CD4-positive, alpha-beta T cell treated with Interleukin-1 beta for 1 hour (primary cell): ENCODE results near the gene GTF3C4.

Experiments
- DNase-seq, 2 donors: peaks; one replicate each; pipeline ENCODE4 v3.0.0-alpha.2; 2020 to 2022

The GTF3C4 gene

GRCh38 chr9:132732326-132733259 lies 62.3 kb downstream of the GTF3C4 start:
- DNase-seq, result no peak

DNA sequence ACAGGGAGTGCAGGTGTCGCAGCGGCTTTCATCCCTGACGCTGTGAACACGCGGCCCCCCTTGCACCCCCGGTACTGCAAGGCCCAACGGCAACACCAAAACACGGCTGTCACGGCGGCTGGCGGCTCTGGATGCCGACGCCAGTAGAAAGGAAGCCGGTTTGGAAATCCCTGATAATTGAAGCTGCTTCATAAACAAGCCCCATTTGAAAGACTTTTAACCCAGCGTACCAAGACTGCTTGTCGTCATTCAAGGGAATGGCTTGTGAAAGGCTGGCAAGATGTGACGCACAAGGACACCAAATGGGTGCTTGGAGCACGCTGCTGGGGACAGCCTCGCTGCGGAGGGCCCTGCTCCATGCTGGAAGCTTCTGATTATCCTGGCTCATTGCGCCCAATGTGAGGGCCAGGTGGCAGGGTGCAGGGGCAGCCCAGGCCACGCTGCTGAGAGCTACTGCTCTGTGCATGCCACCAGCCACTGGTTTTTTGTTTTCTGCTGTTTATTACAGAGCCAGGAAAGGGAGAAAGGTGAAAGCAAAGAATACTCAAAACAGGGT lies 63.1 kb downstream of the GTF3C4 start:
- no peak for DNase-seq

DNA sequence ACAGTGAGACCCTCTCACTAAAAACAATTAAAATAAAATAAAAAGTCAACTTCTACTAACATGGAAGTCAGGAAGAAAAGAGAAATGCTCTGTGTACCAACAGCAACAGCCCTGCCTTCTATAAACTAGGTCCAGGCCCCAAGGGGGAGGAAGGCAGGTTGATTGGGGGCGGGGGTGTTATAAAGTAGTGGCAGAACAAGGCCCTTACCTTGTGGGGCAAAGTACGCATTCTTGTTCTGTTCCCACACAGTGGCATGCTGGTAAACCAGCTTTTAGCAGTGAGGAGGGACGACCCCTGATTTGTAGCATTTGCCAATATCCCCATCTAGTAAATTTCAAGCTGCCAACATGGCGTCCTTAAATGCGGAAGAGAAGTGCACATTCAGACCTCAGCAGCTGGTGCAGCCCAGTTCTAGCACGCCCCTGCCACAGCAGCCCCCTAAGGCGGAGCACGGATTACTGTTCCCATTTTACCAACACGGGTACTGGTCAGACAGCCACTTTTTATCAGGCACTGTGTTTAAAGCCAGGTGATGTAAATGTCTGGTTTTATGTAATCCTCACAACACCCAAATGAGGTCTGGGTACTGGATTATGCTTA lies 69.5 kb downstream of the GTF3C4 start:
- no peak for DNase-seq

GRCh38 chr9:132740526-132741309 lies 70.5 kb downstream of the GTF3C4 start:
- DNase-seq, result no peak

DNA sequence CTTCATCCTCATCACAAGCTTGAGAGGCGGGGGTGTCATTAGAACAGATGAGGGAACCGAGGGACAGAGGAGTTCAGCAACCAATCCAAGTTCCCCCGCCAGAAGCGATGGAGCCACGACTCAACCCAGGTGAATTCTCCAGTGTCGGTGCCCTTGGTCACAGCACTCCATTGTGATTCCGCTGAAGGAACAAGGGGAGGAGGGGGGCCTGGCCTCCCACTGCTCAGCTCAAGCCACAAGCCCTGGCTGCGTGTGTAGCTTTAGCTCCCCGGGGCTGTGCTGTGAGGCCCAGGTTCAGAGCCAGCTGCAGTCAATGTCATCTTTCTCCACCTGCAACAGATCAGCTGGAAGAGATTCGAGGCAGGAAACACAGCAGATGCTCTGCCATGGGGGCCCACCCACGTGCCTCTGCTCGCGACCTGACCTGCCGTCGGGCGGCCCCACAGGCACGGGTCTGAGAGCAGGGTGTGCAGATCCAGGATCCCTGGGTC lies 72.6 kb downstream of the GTF3C4 start:
- DNase-seq, result no peak

GRCh38 chr9:132743931-132744479 lies 73.7 kb downstream of the GTF3C4 start:
- no peak for DNase-seq
